Measurements from ENCODE around the gene PFKL. TPM values are rescaled to one million over a fixed set of nuclear protein-coding genes. Genes with fewer than 3 reads are reported as not detected.
"Not testable (repeated sequence)": the region's sequence is repeated elsewhere in the genome, so short reads cannot be mapped to it uniquely, and the experiment has no call there.

PFKL gene
- total RNA-seq, 2 donors from 2014 or later = 88.8 to 223 TPM

GRCh38 chr21:44354001-44354405, 54.1 kb downstream of the PFKL start:
- Mint-ChIP-seq H3K36me3 (peaks cover 13 to 31% of the 10 kb centered on the region in 2 donors), H3K9me3 (peaks cover 0 to 5% of the 10 kb centered on the region in 2 donors), H3K27ac (peak overlapping the region in 1 of 2 donors; percentile 95)
- peak in 1 of 2 donors; percentile 20 for ATAC-seq
- DNase-seq (ENCODE audit: low spot score in 2 of 2) = no peak

- H3K27ac Mint-ChIP-seq = peak overlapping the region; percentile 87 to 95
- H3K9me3 Mint-ChIP-seq = peaks cover 0 to 5% of the 10 kb centered on the region in 2 donors
- no peak for DNase-seq (ENCODE audit: low spot score in 2 of 2)
- ATAC-seq = peak; percentile 46 to 56
- peaks cover 13 to 31% of the 10 kb centered on the region in 2 donors for H3K36me3 Mint-ChIP-seq
Observed at GRCh38 chr21:44354775-44355771, 55.2 kb downstream of the PFKL start.

- peak overlapping the region in 1 of 2 donors; percentile 47 for H3K27ac Mint-ChIP-seq
- no peak for ATAC-seq
- DNase-seq (ENCODE audit: low spot score in 2 of 2) = no peak
- H3K36me3 Mint-ChIP-seq = peaks cover 13 to 31% of the 10 kb centered on the region in 2 donors
- peaks cover 0 to 5% of the 10 kb centered on the region in 2 donors for H3K9me3 Mint-ChIP-seq
Observed at GRCh38 chr21:44356160-44356559, 56.3 kb downstream of the PFKL start.

GRCh38 chr21:44356636-44357035, 56.8 kb downstream of the PFKL start:
- H3K36me3 Mint-ChIP-seq = peaks cover 13 to 31% of the 10 kb centered on the region in 2 donors
- DNase-seq (ENCODE audit: low spot score in 2 of 2) (no peak), ATAC-seq (no peak)
- H3K9me3 Mint-ChIP-seq = peaks cover 0 to 5% of the 10 kb centered on the region in 2 donors
- H3K27ac Mint-ChIP-seq = peak overlapping the region in 1 of 2 donors; percentile 47

- H3K9me3 Mint-ChIP-seq = peaks cover 0 to 5% of the 10 kb centered on the region in 2 donors
- ATAC-seq (no peak), DNase-seq (ENCODE audit: low spot score in 2 of 2) (no peak)
- H3K36me3 Mint-ChIP-seq = peaks cover 13 to 31% of the 10 kb centered on the region in 2 donors
- no peak overlapping the region for H3K27ac Mint-ChIP-seq
Observed at GRCh38 chr21:44357064-44357837, 57.4 kb downstream of the PFKL start.

- Mint-ChIP-seq H3K36me3 (peaks cover 18 to 33% of the 10 kb centered on the region in 2 donors), H3K27ac (no peak overlapping the region), H3K9me3 (peaks cover 0 to 12% of the 10 kb centered on the region in 2 donors)
- DNase-seq (ENCODE audit: low spot score in 2 of 2) (no peak), ATAC-seq (no peak)
Observed at GRCh38 chr21:44359396-44359795, 59.5 kb downstream of the PFKL start.

GRCh38 chr21:44360159-44360558, 60.3 kb downstream of the PFKL start:
- peaks cover 16 to 27% of the 10 kb centered on the region in 2 donors for H3K36me3 Mint-ChIP-seq
- ATAC-seq (no peak), DNase-seq (ENCODE audit: low spot score in 2 of 2) (no peak)
- no peak overlapping the region for H3K27ac Mint-ChIP-seq
- H3K9me3 Mint-ChIP-seq = peaks cover 0 to 11% of the 10 kb centered on the region in 2 donors

- ATAC-seq; H3K9me3 Mint-ChIP-seq; H3K27ac Mint-ChIP-seq; DNase-seq (ENCODE audit: low spot score in 2 of 2): not testable (repeated sequence)
- H3K36me3 Mint-ChIP-seq = peaks cover 10 to 12% of the 10 kb centered on the region in 2 donors
Observed at GRCh38 chr21:44361903-44362302, 62.0 kb downstream of the PFKL start.

- no peak for ATAC-seq
- Mint-ChIP-seq H3K9me3 (peaks cover 0 to 7% of the 10 kb centered on the region in 2 donors), H3K36me3 (peaks cover 8 to 10% of the 10 kb centered on the region in 2 donors), H3K27ac (no peak overlapping the region)
- no peak for DNase-seq (ENCODE audit: low spot score in 2 of 2)
Observed at GRCh38 chr21:44363278-44363677, 63.4 kb downstream of the PFKL start.

GRCh38 chr21:44364151-44365053, 64.5 kb downstream of the PFKL start:
- no peak for ATAC-seq
- Mint-ChIP-seq H3K9me3 (peaks cover 0 to 7% of the 10 kb centered on the region in 2 donors), H3K36me3 (peaks cover 8 to 10% of the 10 kb centered on the region in 2 donors)

GRCh38 chr21:44365251-44365966, 65.6 kb downstream of the PFKL start:
- no peak overlapping the region for H3K27ac Mint-ChIP-seq
- peaks cover 0 to 7% of the 10 kb centered on the region in 2 donors for H3K9me3 Mint-ChIP-seq
- DNase-seq (ENCODE audit: low spot score in 2 of 2) = peak in 1 of 2 donors; percentile 47
- ATAC-seq = no peak
- peaks cover 8 to 10% of the 10 kb centered on the region in 2 donors for H3K36me3 Mint-ChIP-seq

More at GRCh38 chr21:44364151-44365053, 64.5 kb downstream of the PFKL start:
- H3K27ac Mint-ChIP-seq = no peak overlapping the region
- DNase-seq (ENCODE audit: low spot score in 2 of 2) = peak in 1 of 2 donors; percentile 40

- peaks cover 0 to 7% of the 10 kb centered on the region in 2 donors for H3K9me3 Mint-ChIP-seq
- ATAC-seq = no peak
- peak in 1 of 2 donors; percentile 18 for DNase-seq (ENCODE audit: low spot score in 2 of 2)
- H3K36me3 Mint-ChIP-seq = peaks cover 8 to 10% of the 10 kb centered on the region in 2 donors
- peak overlapping the region in 1 of 2 donors; percentile 29 for H3K27ac Mint-ChIP-seq
Observed at GRCh38 chr21:44365967-44366585, 66.2 kb downstream of the PFKL start.

- peaks cover 8 to 10% of the 10 kb centered on the region in 2 donors for H3K36me3 Mint-ChIP-seq
Observed at GRCh38 chr21:44366586-44367211, 66.8 kb downstream of the PFKL start.

GRCh38 chr21:44368711-44369446, 69.0 kb downstream of the PFKL start:
- H3K36me3 Mint-ChIP-seq = peaks cover 0 to under 1% of the 10 kb centered on the region in 2 donors
- no peak for ATAC-seq
- peaks cover 0 to 4% of the 10 kb centered on the region in 2 donors for H3K9me3 Mint-ChIP-seq
- H3K27ac Mint-ChIP-seq = no peak overlapping the region
- peak in 1 of 2 donors; percentile 34 for DNase-seq (ENCODE audit: low spot score in 2 of 2)

More at GRCh38 chr21:44366586-44367211, 66.8 kb downstream of the PFKL start:
- DNase-seq (ENCODE audit: low spot score in 2 of 2) = peak in 1 of 2 donors; percentile 48
- no peak overlapping the region for H3K27ac Mint-ChIP-seq
- ATAC-seq = no peak
- peaks cover 0 to 11% of the 10 kb centered on the region in 2 donors for H3K9me3 Mint-ChIP-seq

All from activated naive CD4-positive, alpha-beta T cell treated with anti-CD3 and anti-CD28 coated beads, Interleukin-2, amount 50 U/mL, for 72 hours (primary cell).